Measurements from ENCODE around the gene SKIC3.

The SKIC3 gene

GRCh38 chr5:95530416-95530815, 24.4 kb downstream of the SKIC3 start:
- no peak for DNase-seq

- no peak for DNase-seq
Observed at GRCh38 chr5:95528565-95528964, 26.2 kb downstream of the SKIC3 start.

- DNase-seq = no peak
Observed at GRCh38 chr5:95526871-95527270, 27.9 kb downstream of the SKIC3 start.

- no peak for DNase-seq
Observed at GRCh38 chr5:95524423-95524822, 30.4 kb downstream of the SKIC3 start.

GRCh38 chr5:95520206-95520605, 34.6 kb downstream of the SKIC3 start:
- no peak for DNase-seq

GRCh38 chr5:95519681-95520080, 35.1 kb downstream of the SKIC3 start:
- DNase-seq = no peak

GRCh38 chr5:95519151-95519550, 35.6 kb downstream of the SKIC3 start:
- DNase-seq = no peak

GRCh38 chr5:95518417-95518816, 36.4 kb downstream of the SKIC3 start:
- DNase-seq = no peak

GRCh38 chr5:95511606-95512005, 43.2 kb downstream of the SKIC3 start:
- DNase-seq = no peak

- no peak for DNase-seq
Observed at GRCh38 chr5:95508550-95508949, 46.2 kb downstream of the SKIC3 start.
